HuH-7 (cell line): ENCODE results near the gene TRAF3IP3.
A peak's percentile ranks its signal among the peaks of the same experiment; 100 is the strongest.

Experiments used
- DNase-seq: peaks from one replicate; pipeline ENCODE4 v3.0.0; 2011; ENCODE audit warnings: low spot score

The TRAF3IP3 gene

DNA sequence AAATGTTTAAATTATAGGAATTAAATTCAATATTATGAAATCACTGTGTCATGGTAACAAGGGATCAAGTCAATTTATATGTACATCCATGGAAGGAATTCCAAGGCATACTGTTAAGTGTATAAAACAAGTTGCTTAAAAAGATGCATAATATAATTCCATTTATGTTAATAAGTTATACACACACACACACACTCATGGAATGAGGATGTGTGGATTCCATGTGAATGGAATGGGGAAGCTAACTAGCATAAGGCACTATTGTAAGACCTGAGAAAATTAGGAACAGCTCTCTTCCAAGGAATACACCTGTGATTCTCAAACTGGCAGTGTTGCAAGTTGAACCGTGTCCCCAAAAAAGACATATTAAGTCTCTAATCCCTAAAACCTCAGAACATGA is 17.6 kb upstream of the TRAF3IP3 start:
- no peak for DNase-seq

- DNase-seq: no peak
These were observed 14.7 kb upstream of the TRAF3IP3 start for GRCh38 chr1:209741193-209741592.

DNA sequence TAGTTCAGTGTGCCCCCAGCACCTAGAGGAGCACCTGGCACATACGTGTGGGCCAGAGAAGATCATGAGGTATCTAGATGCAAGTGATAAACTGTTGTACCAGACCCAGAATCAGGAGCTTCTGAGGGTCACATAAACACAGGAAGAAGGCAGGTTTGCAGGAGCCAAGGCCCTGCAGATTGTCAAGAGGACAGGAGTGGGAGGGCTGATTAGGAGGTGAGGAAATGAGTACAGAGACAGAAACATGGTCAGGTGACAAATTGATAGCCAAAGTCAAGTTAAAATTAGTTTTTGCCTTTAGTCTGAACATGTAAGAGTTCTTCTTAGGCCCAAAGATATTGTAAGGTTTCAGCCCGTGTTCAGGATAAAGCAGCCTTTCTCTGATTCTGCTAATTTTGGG is 14.0 kb upstream of the TRAF3IP3 start:
- DNase-seq: no peak

DNA sequence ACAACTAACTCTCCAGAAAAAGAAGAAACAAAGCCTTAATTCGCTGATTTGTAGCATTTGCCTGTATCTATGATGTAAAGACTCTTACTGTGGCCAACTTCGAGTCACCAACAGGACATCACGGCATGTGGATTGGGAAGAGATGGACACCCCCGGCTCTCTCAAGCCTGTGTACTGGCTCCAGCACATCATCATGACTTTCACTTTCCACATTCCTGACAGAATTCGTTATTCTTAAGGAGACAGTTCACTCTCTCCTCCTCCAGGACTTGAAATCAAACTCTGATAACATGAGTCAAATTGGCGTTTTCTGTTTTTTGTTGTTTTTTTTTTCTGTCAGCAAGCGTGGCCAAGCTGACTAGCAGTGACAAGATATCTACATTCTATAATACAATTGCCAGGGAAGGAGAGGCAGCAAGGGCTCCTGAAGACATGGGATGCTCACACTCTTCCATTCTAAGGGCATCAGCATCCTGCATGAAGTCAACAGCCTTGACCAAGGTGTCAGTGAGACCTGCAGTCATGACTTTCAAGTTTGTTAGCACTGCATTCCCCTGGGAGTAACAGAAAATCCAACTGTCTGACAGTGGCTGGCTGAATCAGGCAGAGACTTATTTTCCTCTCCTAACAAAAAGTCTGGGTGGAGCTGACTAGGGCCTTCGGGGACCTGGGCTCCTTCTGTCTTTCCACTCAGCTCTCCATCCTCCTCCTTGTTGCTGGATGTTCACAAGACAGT is 13.3 kb upstream of the TRAF3IP3 start:
- DNase-seq: no peak

GRCh38 chr1:209743145-209743482 is 12.7 kb upstream of the TRAF3IP3 start:
- DNase-seq: no peak

DNA sequence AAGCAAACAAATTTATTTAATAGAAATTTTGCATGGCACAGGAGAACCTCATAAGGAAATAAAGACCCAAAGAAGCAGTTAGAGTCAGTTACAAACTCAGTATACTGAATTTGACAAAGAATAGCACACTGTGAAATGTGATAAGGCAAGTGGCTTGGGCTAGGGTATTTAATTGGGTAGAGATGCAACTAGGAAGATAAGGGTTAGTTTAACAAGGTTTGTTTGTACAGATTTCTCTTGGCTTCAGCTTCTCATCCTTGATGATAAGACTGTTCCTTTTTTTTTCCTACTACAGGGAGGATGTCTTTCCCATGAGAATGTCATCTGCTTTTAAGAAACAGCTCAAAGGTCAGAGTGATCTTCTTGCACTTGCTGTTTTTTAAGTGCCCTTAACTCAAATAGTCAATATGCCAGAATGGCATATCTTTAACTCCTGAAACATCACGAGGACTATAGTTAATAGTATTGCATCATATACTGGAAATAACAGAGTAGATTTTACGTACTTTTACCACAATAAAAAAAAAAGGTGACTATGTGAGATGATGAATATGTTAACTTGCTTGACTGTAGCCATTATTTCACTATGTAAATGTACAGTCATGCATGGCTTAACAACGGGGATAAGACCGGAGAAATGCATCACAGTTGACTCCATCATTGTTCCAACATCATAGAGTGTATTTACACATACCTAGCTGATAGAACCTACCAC is 9.2 kb upstream of the TRAF3IP3 start:
- no peak for DNase-seq

- DNase-seq: peak; percentile 79
These were observed 8.1 kb upstream of the TRAF3IP3 start for GRCh38 chr1:209747580-209748262.

DNA sequence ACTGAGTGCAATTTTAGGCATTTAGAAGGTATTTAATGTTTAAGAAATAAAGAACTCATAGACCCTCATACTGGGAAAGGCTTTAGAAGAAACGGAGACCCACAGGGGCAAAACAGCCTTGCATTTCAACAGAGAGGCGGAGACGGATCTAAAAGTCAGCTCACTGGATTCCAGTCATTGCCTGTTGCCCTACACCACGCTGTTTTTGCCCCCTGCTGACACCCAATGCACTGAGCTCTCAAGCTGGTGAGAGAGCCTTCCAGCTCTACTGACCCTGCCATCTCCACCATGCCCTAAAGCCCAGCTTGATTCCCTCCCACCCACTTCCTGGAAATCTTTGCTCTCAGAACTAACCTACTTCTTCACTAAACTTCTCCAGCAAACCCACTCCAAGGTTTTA is 7.2 kb upstream of the TRAF3IP3 start:
- no peak for DNase-seq

- no peak for DNase-seq
These were observed 6.6 kb upstream of the TRAF3IP3 start for GRCh38 chr1:209749205-209749604.

DNA sequence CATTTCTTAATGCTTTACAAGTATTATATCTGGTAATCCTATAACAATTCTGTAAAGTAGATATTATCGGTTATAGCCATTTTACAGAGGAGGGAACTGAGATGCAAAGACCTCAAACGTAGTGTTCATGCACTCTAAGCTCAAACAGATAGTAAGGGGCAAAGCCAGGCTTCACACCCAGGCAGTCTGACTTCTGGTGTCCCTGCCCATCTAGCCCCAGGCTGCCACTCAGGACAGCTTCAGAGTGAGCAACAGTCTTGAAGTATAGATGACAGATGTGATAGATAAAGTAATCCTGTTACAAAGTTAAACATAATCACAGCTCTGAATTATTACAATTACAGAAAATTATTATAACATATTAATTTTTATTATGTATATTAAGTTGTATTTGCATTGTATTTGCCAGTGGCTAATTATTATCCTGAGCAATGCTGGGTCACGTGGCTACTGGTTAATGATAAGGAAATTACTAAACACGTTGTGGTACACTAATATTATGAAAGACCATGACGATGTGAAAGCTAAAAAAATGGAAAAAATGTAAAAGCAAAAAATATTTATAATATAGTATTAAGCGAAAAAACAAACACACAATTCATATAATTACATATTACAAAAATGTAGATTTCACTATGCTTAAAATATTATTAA is 6.1 kb upstream of the TRAF3IP3 start:
- no peak for DNase-seq

DNA sequence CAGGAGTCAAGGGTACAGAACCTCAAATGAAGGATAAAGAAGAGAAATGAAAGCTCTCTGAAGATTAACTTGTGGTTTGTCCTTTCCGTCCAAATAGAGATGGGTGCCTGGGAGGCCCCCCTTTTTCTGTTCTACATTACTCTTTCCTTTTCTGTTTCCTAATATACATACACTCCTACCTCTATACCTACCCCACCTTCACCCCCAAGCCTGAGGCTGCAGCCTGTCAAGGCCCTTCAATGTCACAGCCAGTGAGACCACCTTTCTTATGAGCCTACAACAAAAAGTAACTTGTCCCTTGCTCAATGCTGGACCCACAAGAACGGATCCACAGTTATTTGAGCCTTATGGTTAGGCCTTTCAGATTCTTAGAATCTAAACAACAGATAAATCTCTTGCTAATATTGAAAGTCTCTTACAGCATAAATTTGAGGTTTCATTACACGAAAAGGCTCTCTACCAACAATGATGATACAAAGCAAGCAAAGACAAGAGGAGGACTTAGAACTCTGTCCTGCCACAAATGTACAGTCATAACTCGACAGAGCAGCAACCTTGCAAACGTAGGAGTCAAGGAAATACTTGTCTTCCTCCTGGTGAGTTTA is 4.1 kb upstream of the TRAF3IP3 start:
- DNase-seq: no peak

DNA sequence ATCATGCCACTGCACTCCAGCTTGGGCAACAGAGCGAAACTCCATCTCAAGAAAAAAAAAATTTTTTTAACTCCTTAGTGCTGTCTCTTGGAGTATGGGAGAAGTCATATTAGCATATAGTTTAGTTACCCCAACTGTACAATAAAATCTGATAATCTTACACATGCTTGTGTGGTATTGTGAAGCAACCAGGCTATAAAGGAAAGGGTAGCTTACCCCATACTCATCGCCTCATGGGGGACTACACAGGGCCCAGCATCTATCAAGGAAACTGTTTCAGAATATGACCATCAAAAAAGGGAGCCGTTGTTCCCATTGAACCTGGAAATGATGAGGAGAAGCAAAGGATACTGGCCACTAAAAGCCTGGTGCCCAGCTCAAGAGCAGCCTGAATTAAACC is 3.0 kb upstream of the TRAF3IP3 start:
- no peak for DNase-seq

DNA sequence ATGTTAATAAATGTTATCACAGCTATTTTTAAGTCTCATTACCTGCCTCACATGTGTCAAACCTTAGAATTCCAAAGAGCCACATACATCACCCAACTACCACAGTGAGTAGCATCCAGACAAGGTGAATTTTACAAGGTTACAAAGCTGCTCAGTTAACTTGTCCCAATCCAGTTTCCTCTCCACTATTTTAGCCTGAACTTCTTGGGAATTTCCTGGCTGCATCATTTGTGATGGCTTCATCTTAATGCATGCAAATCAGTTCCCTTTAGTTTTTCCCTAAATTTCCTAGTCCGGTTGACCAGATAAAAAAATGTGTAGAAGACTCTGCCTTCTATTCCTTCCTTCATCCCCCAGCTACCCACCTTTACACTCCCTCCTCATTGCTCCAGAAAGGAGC is 597 bp upstream of the TRAF3IP3 start:
- DNase-seq: no peak

DNA sequence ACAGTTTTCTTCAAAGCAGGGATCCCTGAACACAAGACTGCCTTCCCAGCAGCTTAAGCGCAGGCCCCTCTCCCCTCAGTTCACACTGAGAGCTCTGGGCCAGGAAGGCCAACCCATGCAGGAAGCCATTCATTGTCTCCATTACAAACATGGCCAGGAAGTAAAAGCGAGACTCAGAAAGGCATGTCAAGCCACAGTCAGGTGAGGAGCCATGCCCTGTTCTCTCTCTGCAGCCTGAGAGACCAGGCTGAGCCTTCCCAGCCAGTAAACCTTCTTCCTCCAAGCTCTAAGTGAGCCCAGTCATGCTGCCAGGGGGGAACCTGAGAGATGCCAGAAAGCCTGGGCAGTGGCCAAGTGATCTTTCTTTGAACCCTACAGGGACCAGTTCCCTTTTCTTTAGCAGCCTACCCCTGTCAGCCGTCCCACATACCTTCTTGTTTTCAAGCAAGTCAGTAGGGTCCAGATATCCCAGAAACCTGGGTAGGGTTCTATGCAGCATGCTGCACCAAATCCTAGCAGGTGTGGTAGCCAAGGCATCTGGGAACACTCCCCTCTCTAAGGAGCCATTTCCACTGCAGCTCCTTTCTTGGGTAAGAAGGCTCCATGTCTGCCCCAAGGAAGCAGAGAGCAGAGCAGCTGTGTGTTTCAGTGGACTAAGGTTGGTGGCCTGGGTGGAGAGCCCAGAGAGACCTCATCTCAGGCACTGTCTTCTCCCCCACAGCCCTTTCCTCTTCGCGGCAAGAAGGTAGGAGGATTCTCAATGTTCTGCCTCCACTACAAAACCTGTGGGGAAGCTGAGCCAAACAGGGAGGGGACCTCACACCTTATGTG is 977 bp downstream of the TRAF3IP3 start:
- DNase-seq: no peak

GRCh38 chr1:209758400-209758799 is 2.5 kb downstream of the TRAF3IP3 start:
- no peak for DNase-seq

DNA sequence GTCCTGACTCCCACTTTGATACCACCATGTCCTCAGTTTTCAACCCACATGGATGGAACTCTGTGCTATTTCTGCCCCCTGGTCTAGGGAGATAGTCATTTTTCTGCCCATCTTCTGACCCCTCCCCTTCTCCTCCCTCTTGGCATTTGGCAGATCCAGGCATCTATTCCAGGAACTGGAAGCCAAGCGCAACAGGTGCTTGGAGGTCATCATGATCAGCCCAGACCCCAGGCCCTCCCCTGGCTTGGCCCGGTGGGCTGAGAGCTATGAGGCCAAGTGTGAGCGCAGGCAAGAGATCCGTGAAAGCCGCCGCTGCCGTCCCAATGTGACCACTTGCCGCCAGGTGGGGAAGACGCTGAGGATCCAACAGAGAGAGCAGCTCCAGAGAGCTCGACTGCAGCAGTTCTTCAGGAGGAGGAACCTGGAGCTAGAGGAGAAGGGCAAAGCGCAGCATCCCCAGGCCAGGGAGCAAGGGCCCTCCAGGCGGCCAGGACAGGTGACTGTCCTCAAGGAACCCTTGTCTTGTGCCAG is 4.0 kb downstream of the TRAF3IP3 start:
- no peak for DNase-seq

- DNase-seq: no peak
These were observed 5.3 kb downstream of the TRAF3IP3 start for GRCh38 chr1:209761011-209761635.

- no peak for DNase-seq
These were observed 10.2 kb downstream of the TRAF3IP3 start for GRCh38 chr1:209766051-209766450.

GRCh38 chr1:209767096-209767495 is 11.2 kb downstream of the TRAF3IP3 start:
- no peak for DNase-seq

- DNase-seq: no peak
These were observed 11.9 kb downstream of the TRAF3IP3 start for GRCh38 chr1:209767706-209768105.

DNA sequence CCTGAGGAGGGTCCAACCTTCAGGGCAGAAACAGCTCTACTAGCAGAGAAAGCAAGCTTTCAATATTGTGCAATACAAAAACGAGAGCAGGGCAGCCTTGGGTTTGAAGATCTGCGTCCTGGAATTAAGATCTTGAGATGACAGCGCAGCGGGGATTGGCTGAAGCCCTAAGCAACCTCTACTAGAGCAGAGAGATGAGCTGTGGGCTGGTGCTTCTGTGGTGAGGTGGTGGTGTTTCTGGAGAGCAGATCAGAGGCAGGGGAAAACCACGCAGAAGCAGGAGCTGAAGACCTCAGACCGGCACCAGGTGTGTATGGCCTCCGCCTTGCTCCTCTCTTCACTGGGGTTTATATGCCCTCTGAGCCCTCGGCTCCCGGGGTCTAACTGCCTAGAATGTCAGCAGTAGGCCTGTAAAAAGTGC is 12.5 kb downstream of the TRAF3IP3 start:
- DNase-seq: no peak
